Calu3 (cell line): ENCODE measurements around the gene GLS. TPM values are rescaled to one million over a fixed set of nuclear protein-coding genes. Genes with fewer than 3 reads are reported as not detected.
"Not testable (repeated sequence)": the region's sequence is repeated elsewhere in the genome, so short reads cannot be mapped to it uniquely, and the experiment has no call there.

Experiments
- BruUV-seq: library from RNA; stranded (reverse); fragments of 400-500 nt; replicated peaks from 2 replicates; lab custom pipeline; 2021; lab: Mats Ljungman, UMichigan
- CTCF ChIA-PET: fragments of 300-600 bp; sonication (Branson Sonifier 250); formaldehyde crosslinking; loops from one replicate; lab custom pipeline; 2022; ENCODE audit warnings: antibody characterized with exemption; lab: Charles Lee
- DNase-seq: peaks from one replicate; pipeline ENCODE4 v3.0.0; 2022
- H3K27ac Mint-ChIP-seq: one replicate; pipeline ENCODE4 v1.8.0; 2022; ENCODE audit warnings: mixed read lengths; ENCODE audit not compliant: unreplicated experiment
- H3K27me3 Mint-ChIP-seq: one replicate; pipeline ENCODE4 v1.8.0; 2022; ENCODE audit warnings: mixed read lengths; ENCODE audit not compliant: unreplicated experiment
- H3K36me3 Mint-ChIP-seq: one replicate; pipeline ENCODE4 v1.8.0; 2022; ENCODE audit warnings: mild to moderate bottlenecking, moderate library complexity, mixed read lengths; ENCODE audit not compliant: insufficient read depth, unreplicated experiment
- H3K4me1 Mint-ChIP-seq: one replicate; pipeline ENCODE4 v1.8.0; 2022; ENCODE audit warnings: mild to moderate bottlenecking, low read depth, mixed read lengths; ENCODE audit not compliant: unreplicated experiment
- H3K4me3 Mint-ChIP-seq: one replicate; pipeline ENCODE4 v1.8.0; 2022; ENCODE audit warnings: mild to moderate bottlenecking, low read depth, moderate library complexity, mixed read lengths; ENCODE audit not compliant: unreplicated experiment
- H3K9me3 Mint-ChIP-seq: one replicate; pipeline ENCODE4 v1.8.0; 2022; ENCODE audit warnings: low read depth, mixed read lengths; ENCODE audit not compliant: unreplicated experiment
- intact Hi-C: fragments of 100-400 bp; cut with micrococcal nuclease; formaldehyde crosslinking; loops from one replicate; pipeline ENCODE4 v1.10.0; 2022; ENCODE audit not compliant: unreplicated experiment
- total RNA-seq: library from RNA; stranded (reverse); gene quantifications from 2 replicates; pipeline ENCODE4 v1.2.3, GENCODE V29; 2022
- TF ChIP-seq, protein P1 (sequence below): fragments of 200-600 bp; IDR thresholded peaks from one replicate; pipeline ENCODE4 v1.8.0; 2022; ENCODE audit warnings: antibody characterized with exemption; ENCODE audit not compliant: unreplicated experiment

The GLS gene
- total RNA-seq, 1 experiment from 2014 or later, result 115 TPM

DNA sequence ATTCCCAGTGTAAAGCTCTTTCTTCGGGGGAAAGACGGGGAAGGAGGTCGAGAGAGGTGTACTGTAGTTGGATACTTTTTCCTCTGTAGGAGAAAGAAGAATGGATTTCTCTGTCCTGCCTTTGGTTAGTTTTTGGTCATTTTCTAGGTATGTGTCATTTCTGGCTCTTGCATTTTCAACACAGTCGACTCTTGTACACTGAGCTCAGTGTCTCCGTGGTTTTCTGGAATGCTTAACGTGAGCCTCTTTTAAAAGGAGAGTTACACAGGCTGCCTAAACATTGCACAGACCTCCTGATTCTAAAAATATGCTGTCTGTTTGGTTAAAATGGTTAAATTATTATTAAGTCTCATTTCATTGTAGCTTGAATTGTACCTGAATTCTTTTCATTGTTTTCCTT is 21.8 kb upstream of the GLS start:
- DNase-seq, result no peak
- Mint-ChIP-seq H3K4me3 (no peak overlapping the region), H3K9me3 (no peaks in the 10 kb centered on the region), H3K4me1 (peaks cover 31% of the 10 kb centered on the region), H3K36me3 (no peaks in the 10 kb centered on the region), H3K27me3 (no peaks in the 10 kb centered on the region), H3K27ac (peak overlapping the region; percentile 53)
- TF ChIP-seq, protein P1, sequence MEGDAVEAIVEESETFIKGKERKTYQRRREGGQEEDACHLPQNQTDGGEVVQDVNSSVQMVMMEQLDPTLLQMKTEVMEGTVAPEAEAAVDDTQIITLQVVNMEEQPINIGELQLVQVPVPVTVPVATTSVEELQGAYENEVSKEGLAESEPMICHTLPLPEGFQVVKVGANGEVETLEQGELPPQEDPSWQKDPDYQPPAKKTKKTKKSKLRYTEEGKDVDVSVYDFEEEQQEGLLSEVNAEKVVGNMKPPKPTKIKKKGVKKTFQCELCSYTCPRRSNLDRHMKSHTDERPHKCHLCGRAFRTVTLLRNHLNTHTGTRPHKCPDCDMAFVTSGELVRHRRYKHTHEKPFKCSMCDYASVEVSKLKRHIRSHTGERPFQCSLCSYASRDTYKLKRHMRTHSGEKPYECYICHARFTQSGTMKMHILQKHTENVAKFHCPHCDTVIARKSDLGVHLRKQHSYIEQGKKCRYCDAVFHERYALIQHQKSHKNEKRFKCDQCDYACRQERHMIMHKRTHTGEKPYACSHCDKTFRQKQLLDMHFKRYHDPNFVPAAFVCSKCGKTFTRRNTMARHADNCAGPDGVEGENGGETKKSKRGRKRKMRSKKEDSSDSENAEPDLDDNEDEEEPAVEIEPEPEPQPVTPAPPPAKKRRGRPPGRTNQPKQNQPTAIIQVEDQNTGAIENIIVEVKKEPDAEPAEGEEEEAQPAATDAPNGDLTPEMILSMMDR, result no peak
- CTCF ChIA-PET, result interaction anchor here (0.6 to 1.8 kb wide), 4 partner anchors 8 to 89 kb away, joined by 3 to 7 read pairs (median 4); no protein-coding TSS in a partner anchor
- intact Hi-C loops, result loop anchor here (2.0 kb wide), 1 partner anchor 88 kb away; no protein-coding TSS in a partner anchor
- BruUV-seq, result no TSS peak

DNA sequence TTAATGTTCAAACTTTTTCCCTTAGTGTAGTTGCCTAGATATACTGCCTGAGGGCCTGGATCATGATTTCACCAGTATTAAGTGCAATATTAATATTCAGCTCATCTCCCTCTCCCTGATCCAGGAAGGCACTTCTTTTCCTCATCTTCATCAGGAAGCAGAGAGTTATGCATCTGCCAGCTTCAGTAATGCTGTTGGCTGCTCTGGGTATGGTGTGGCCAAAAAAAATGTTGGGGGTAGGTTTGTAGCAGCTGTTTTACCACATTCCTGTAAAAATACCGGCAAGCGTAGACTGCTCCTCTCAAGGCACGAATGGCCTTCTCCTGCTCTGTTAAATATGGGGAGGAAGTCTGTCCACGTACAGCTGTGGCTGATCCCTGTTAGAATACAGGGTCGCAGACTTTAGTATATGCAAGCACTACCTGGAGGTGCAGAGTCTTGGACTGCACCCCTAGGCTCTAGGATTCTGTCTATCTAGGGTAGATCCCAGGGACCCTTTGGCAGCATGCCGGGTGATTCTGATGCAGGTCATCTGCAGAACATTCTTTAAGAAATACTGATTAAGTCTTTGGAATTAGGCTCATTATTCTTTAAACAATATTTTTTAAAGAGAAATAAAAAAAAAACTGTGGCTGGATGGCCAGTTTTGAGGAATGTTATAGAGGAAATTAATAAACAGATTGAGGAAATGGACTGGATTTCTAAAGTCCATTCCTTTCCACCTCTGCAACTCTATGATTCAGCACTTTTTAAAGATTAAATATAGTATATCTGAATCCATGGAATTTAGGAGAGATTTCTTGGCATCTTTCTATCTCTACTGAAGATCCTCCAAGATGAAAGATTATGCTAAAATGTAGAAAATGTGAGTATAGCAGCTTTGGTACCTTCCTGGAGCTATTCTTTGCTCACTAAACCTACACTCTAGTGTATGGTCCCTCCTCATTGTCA is 21.0 kb upstream of the GLS start:
- Mint-ChIP-seq H3K27ac (no peak overlapping the region), H3K9me3 (no peaks in the 10 kb centered on the region), H3K4me3 (no peak overlapping the region), H3K27me3 (no peaks in the 10 kb centered on the region), H3K4me1 (peaks cover 31% of the 10 kb centered on the region), H3K36me3 (no peaks in the 10 kb centered on the region)
- intact Hi-C loops, result loop anchor here (2.0 kb wide), 1 partner anchor 87 kb away; no protein-coding TSS in a partner anchor
- no peak for DNase-seq
- BruUV-seq, result no TSS peak
- CTCF ChIA-PET, result interaction anchor here (1.2 to 1.8 kb wide), 2 partner anchors 9 to 88 kb away, joined by 5 to 7 read pairs; no protein-coding TSS in a partner anchor
- TF ChIP-seq, protein P1, result no peak

DNA sequence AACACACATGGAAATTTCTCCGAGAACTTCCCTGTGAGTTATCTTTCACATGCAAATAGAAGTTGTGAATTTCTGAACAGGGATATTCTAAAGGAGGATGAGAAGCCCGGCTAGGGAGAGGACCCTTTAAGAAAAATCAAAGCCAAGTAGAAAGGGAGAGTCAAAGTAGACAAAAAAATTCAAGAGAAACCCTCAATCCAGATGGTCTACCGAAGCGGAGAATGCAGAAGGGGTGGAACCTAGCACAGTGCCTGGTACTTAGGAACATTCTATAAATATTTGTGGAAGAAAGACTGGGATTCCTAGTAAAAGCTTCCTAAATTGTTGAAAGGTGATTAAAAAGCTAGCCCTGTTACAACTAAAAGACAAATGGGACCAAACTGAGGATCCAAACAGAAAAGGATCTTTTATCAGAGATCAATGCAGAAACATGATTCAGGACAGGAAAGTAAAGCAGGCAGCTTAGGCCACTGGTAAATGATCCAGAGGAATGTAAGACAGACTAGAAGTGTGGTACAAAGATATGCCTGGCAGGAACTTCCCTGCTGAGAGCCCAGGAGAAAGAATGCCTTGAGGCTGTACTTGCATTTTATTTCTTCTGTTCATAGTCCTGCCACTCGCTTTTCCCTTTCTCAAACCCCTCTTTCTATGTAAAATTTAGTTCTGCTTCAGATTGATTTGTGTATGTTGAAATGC is 19.5 kb upstream of the GLS start:
- DNase-seq, result no peak
- Mint-ChIP-seq H3K9me3 (no peaks in the 10 kb centered on the region), H3K4me3 (no peak overlapping the region), H3K27ac (no peak overlapping the region), H3K36me3 (no peaks in the 10 kb centered on the region), H3K4me1 (peaks cover 31% of the 10 kb centered on the region), H3K27me3 (no peaks in the 10 kb centered on the region)
- intact Hi-C loops, result no loop called here
- no TSS peak for BruUV-seq
- CTCF ChIA-PET, result interaction anchor here (0.6 to 0.8 kb wide), 2 partner anchors 11 to 72 kb away, joined by 3 read pairs; no protein-coding TSS in a partner anchor
- TF ChIP-seq, protein P1, result no peak

DNA sequence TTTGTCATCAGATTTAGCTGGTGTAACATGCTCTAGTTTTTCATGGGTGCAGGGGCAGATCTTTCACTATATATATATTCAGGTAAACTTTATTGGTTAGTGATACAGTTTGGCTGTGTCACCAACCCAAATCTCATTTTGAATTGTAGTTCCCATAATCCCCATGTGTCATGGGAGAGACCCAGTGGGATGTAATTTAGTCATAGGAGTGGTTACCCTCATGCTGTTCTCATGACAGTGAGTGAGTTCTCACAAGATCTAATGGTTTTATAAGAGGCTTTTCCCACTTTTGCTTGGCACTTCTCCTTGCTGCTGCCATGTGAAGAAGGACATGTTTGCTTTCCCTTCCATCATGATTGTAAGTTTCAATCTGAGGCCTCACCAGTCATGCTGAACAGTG is 18.5 kb upstream of the GLS start:
- intact Hi-C loops, H3K9me3 Mint-ChIP-seq, H3K4me3 Mint-ChIP-seq, CTCF ChIA-PET, DNase-seq, H3K36me3 Mint-ChIP-seq, H3K27ac Mint-ChIP-seq, BruUV-seq, H3K27me3 Mint-ChIP-seq: not testable (repeated sequence)
- H3K4me1 Mint-ChIP-seq, result peaks cover 34% of the 10 kb centered on the region
